GM19351 (cell line): ENCODE measurements around the gene RLN2.
A peak's percentile ranks its signal among the peaks of the same experiment; 100 is the strongest.
"Not testable (repeated sequence)": the region's sequence is repeated elsewhere in the genome, so short reads cannot be mapped to it uniquely, and the experiment has no call there.

Experiments
- ATAC-seq: cut with Tn5 transposase; IDR thresholded peaks from one replicate; pipeline ENCODE4 v1.9.1; 2021; ENCODE audit warnings: mild to moderate bottlenecking, moderate library complexity; ENCODE audit not compliant: unreplicated experiment

Gene RLN2

DNA sequence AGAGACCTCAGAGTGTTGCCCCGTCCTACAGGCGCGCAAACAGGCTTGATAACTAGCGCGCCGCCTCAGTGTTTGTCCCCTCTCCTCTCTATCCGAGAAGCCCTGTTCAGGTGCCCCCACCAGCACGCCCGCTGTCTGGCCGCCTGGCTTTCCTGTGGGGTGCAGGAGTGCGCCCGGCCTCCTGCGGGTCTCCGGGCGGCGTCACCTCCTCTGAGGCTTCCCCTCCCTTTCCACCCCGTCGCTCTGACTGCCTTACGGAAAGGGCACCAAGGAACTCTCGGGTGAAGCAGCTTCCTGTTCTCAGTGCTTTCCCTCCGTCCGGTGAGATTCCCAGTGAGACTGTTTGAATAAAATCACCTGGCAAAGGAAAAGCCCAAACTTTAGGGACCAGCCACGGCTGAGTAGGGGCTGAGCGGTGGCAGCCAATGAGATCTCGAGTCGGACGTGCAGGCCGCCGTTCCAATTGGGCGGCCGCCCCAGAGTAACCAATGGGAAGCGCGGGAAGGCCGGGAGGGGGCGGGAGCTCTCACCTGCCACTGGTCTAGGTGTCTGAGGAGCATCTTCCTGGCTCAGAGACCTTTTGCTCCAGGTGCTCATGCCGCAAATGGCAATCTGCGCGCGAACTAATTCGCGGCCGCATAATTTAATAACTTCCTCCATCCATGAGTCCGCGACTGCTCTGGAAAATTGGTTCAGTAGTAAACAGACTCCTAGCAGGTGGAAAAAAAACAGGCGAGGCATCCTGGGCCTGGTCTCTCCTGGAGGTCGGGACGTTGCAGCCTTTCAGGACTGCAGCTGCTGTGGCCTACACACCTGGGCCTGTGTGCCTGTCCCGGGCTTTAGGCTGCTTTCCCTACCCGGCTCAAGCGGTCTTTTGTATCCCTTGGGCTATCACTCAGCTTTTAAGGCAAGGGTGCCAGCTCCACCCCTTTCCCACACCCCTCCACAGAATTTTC, at the start of gene RLN2:
TSS of gene RLN2 (minus strand) at position 877 of the 956 bp plus-strand sequence. CDS start at position 741, 136 bp downstream.
- peak; percentile 99 for ATAC-seq

DNA sequence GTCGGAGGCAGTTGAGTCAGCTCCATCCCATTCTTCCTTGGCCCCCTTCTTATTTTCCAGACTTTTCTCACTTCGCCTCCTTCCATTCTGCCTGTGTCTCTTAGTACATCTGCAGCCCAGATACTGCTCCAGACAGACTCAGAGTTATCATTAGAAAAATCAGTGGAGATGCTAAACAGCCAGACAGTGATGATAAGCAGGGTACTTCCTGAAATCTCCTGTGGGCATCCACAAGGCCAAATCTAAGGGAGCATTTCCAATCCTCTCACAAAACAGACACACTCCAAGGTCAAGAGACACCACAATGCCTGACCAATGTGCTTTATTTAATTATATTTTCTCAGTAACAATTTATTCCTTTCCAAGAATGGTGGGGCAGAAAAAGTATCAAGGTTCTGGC, 49.7 kb upstream of the RLN2 start:
- no peak for ATAC-seq

GRCh38 chr9:5352637-5353248, 48.2 kb upstream of the RLN2 start:
- no peak for ATAC-seq

GRCh38 chr9:5338992-5339981, 34.8 kb upstream of the RLN2 start, which contains the start of gene RLN1:
TSS of gene RLN1 (minus strand) at chr9:5339876. CDS start at chr9:5339746, 130 bp downstream.
- peak; percentile 99 for ATAC-seq

GRCh38 chr9:5336688-5337087, 32.2 kb upstream of the RLN2 start:
- ATAC-seq = no peak

DNA sequence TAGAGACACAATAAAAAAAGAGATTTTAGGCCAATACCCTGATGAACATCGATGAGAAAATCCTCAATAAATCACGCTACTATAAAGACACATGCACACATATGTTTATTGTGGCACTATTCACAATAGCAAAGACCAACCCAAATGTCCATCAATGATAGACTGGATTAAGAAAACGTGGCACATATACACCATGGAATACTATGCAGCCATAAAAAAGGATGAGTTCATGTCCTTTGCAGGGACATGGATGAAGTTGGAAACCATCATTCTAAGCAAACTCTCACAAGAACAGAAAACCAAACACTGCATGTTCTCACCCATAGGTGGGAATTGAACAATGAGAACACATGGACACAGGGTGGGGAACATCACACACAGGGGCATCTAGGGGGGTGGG, 26.8 kb upstream of the RLN2 start:
- ATAC-seq = not testable (repeated sequence)

DNA sequence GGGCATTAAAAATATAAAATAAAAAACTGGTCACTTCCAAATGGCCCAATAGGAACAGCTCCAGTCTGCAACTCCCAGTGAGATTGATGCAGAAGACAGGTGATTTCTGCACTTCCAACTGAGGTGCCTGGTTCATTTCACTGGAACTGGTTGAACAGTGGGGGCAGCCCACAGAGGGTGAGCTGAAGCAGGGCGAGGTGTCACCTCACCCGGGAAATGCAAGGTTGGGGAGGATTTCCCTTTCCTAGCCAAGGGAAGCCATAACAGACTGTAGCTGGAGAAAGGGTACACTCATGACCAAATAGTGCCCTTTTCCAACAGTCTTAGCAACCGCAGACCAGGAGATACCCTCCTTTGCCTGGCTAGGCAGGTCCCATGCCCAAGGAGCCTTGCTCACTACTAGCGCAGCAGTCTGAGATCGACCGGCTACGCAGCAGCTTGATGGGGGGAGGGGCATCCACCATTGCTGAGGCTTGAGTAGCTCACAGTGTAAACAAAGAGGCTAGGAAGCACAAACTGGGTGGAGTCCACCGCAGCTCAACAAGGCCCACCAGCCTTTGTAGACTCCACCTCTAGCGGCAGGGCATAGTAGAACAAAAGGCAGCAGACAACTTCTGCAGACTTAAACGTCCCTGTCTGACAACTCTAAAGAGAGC, 22.5 kb upstream of the RLN2 start:
- no peak for ATAC-seq

- ATAC-seq = no peak
Measured at GRCh38 chr9:5326187-5326586, 21.7 kb upstream of the RLN2 start.

DNA sequence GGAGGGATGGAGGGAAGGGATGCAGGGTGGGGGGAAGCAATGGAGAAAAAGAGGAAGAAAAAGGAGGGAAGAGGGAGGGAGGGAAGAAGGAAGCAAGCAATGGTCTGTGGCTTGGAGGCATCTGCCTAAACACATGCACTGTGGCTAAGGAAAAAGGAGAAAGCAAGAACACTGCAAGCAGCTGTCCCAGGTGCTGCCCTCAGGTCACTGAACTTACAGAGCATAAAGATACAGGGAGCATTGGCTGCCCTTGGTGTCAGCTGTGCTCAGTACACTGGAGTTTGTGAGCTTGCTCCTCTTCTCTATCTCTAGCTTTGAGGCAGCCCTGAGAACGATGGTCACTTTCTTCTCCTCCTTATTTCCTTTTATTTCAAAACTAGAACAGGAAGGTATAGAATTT, 17.1 kb upstream of the RLN2 start:
- not testable (repeated sequence) for ATAC-seq

GRCh38 chr9:5321058-5321457, 16.5 kb upstream of the RLN2 start:
- no peak for ATAC-seq

- not testable (repeated sequence) for ATAC-seq
Measured at GRCh38 chr9:5316406-5316805, 11.9 kb upstream of the RLN2 start.

GRCh38 chr9:5315187-5315923, 10.8 kb upstream of the RLN2 start:
- ATAC-seq = no peak

GRCh38 chr9:5310851-5311250, 6.3 kb upstream of the RLN2 start:
- ATAC-seq = no peak

DNA sequence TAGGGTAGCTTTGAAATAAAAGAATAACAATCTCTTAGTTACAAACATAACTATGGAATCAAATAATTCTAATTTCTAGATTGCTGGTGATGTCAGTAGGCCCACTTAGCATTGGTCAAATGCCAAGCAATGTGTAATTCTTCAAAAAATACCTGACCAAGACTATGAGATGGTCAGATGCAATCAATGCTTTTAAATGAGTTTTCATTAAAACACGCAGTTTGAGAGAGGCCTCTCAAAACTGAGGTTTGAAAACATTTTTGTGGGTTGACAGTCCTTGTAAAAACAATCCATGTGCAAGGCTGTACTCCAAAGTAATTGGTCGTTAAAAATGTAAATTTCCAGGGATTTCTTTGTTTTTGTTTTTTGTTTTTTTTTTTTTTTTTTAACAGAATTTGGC, 1.2 kb upstream of the RLN2 start:
- ATAC-seq = no peak

GRCh38 chr9:5301544-5301943, 3.0 kb downstream of the RLN2 start:
- no peak for ATAC-seq

GRCh38 chr9:5292141-5292540, 12.4 kb downstream of the RLN2 start:
- ATAC-seq = no peak

GRCh38 chr9:5288591-5288990, 15.9 kb downstream of the RLN2 start:
- no peak for ATAC-seq

DNA sequence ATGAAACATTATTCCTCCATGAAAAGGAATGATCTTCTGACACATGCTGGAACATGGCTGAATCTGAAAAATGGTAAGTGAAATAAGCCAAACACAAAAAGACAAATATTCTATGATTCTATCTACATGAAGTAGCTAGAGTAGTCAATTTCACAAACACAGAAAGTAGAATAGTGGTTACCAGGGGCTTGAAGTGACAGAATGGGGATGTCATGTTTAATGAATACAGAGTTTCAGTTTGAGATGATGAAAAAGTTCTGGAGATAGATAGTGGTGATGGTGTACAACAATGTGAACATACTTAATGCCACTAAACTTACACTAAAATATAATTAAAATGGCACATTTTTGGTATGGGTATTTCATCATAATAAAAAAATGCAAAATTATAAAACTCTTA, 18.3 kb downstream of the RLN2 start:
- ATAC-seq = no peak

DNA sequence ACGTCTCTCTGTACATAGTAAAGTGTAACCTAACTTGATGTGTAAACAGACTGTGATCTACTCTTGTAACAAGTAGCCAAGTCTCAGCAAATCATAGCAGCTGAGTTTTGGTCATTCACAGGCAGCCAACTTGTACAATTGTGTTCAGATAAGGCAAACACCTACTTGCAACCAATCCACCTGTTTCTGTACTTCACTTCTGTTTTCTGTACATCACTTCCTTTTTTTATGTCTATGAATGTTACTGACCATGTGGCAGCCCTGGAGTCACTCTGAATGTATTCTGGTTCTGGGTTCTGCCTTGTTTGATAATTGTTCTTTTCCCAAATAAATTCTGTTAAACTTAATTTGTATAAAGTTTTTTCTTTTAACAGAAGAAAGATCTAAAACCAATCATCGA, 26.0 kb downstream of the RLN2 start:
- peak; percentile 54 for ATAC-seq

DNA sequence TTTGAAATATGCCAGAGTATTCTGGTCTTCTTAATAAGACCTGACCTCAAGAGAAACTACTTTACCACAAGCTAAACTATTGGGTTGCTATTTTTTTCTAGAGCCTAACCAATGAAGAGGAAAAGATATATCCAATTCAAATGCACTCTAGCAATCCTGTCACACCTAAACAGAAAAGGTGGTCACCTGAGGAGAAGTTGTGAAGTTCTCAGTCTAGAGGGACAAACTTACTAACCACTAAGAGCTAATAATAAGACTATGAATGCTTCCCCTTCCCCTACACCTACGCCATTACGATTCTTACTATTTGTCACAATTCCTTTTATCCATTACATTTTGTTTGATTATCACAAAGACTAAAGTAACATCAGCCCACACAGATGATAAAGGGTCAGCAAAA, 29.7 kb downstream of the RLN2 start:
- peak; percentile 76 for ATAC-seq
